OCI-LY7 (cell line): ENCODE measurements around the gene EXTL1. TPM values are rescaled to one million over a fixed set of nuclear protein-coding genes. Genes with fewer than 3 reads are reported as not detected.

Experiments
- BruUV-seq: library from RNA; stranded (reverse); fragments of 400-500 nt; replicated peaks from 2 replicates; lab custom pipeline; 2021; lab: Mats Ljungman, UMichigan
- CTCF ChIA-PET: fragments of 300-600 bp; sonication (Branson Sonifier 250); formaldehyde crosslinking; loops from one replicate; lab custom pipeline; 2022; ENCODE audit warnings: antibody characterized with exemption; ENCODE audit not compliant: unreplicated experiment; lab: Charles Lee
- POLR2A ChIA-PET: fragments of 300-600 bp; sonication (Branson Sonifier 250); formaldehyde crosslinking; loops from one replicate; lab custom pipeline; 2022; ENCODE audit warnings: antibody characterized with exemption; lab: Charles Lee
- DNase-seq: peaks from one replicate; pipeline ENCODE4 v3.0.0-alpha.2; 2015; ENCODE audit warnings: low spot score
- H2AFZ ChIP-seq: fragments of 200-600 bp; sonication (generic), shearing (Covaris generic); 2 replicates; pipeline ENCODE4 v1.6.1; 2014; ENCODE audit warnings: mild to moderate bottlenecking, antibody characterized with exemption, low read length, moderate library complexity
- H3K27ac ChIP-seq: fragments of 200-600 bp; sonication (generic); 2 replicates; pipeline ENCODE4 v1.5.1; 2014; ENCODE audit warnings: mixed run types, low read depth, mild to moderate bottlenecking, moderate library complexity, low read length, inconsistent platforms; ENCODE audit not compliant: poor library complexity, severe bottlenecking
- H3K36me3 ChIP-seq: fragments of 200-600 bp; sonication (generic); 2 replicates; pipeline ENCODE4 v1.6.1; 2014; ENCODE audit warnings: mild to moderate bottlenecking, antibody characterized with exemption, low read length, moderate library complexity, mixed read lengths; ENCODE audit not compliant: insufficient read depth
- H3K4me1 ChIP-seq: fragments of 200-600 bp; sonication (generic); 2 replicates; pipeline ENCODE4 v1.5.1; 2014; ENCODE audit warnings: mild to moderate bottlenecking, low read length; ENCODE audit not compliant: insufficient read depth, poor library complexity, severe bottlenecking
- H3K4me2 ChIP-seq: fragments of 200-600 bp; sonication (generic); 2 replicates; pipeline ENCODE4 v1.6.1; 2014; ENCODE audit warnings: mild to moderate bottlenecking, low read length
- H3K4me3 ChIP-seq: fragments of 200-600 bp; sonication (generic); 2 replicates; pipeline ENCODE4 v1.5.1; 2014; ENCODE audit warnings: mild to moderate bottlenecking, low read depth, low read length; ENCODE audit not compliant: poor library complexity, severe bottlenecking
- H3K79me2 ChIP-seq: fragments of 200-600 bp; sonication (generic); 2 replicates; pipeline ENCODE4 v1.6.1; 2016; ENCODE audit warnings: low read depth, mild to moderate bottlenecking, low read length, moderate library complexity, mixed read lengths; ENCODE audit not compliant: insufficient read depth
- H3K9me2 ChIP-seq: fragments of 200-600 bp; sonication (generic); 2 replicates; pipeline ENCODE4 v1.6.1; 2016; ENCODE audit warnings: mild to moderate bottlenecking, low read length, mixed read lengths; ENCODE audit not compliant: insufficient read depth
- H3K9me3 ChIP-seq: fragments of 200-600 bp; sonication (generic); 2 replicates; pipeline ENCODE4 v1.6.1; 2014; ENCODE audit warnings: mild to moderate bottlenecking, mixed run types, low read length, mixed read lengths
- H4K20me1 ChIP-seq: fragments of 200-600 bp; sonication (generic); 2 replicates; pipeline ENCODE4 v1.6.1; 2014; ENCODE audit warnings: mild to moderate bottlenecking, antibody characterized with exemption, low read length, moderate library complexity, mixed read lengths; ENCODE audit not compliant: insufficient read depth
- CTCF ChIP-seq: fragments of 200-600 bp; sonication (generic); conservative IDR thresholded peaks from 2 replicates; pipeline ENCODE4 v1.5.1; 2014; ENCODE audit warnings: mild to moderate bottlenecking, antibody characterized with exemption, low read length, moderate library complexity, mixed read lengths
- EZH2phosphoT487 ChIP-seq: fragments of 200-600 bp; sonication (generic); IDR thresholded peaks from 2 replicates; pipeline ENCODE4 v1.6.1; 2018; ENCODE audit warnings: low read depth, borderline replicate concordance, mild to moderate bottlenecking, mixed run types, antibody characterized with exemption, low read length, moderate library complexity, mixed read lengths
- intact Hi-C: fragments of 100-400 bp; cut with micrococcal nuclease; formaldehyde crosslinking; loops from one replicate; pipeline ENCODE4 v1.10.0; 2022; ENCODE audit not compliant: unreplicated experiment
- total RNA-seq, 2 experiments: library from RNA; depleted of rRNA in 1 of 2; stranded (reverse); fragments of >200 nt in 1 of 2; shearing (Covaris generic) in 1 of 2; gene quantifications; 2 replicates each; pipeline ENCODE4 v1.2.3, GENCODE V29; 2014 to 2022

The EXTL1 gene
- total RNA-seq, 2 experiments from 2014 or later = 0.67 TPM; not detected in 1

- Histone ChIP-seq H4K20me1 (no peaks in the 10 kb centered on the region), H3K4me1 (peaks cover 20% of the 10 kb centered on the region), H3K36me3 (no peaks in the 10 kb centered on the region), H3K4me2 (no peak overlapping the region), H3K9me2 (no peaks in the 10 kb centered on the region), H3K79me2 (no peaks in the 10 kb centered on the region), H3K9me3 (no peaks in the 10 kb centered on the region), H2AFZ (no peak overlapping the region), H3K4me3 (no peak overlapping the region), H3K27ac (no peak overlapping the region)
- TF ChIP-seq EZH2phosphoT487 (no peak), CTCF (no peak)
- no TSS peak for BruUV-seq
- ChIA-PET CTCF (no interaction called here), POLR2A (interaction anchor here (0.6 kb wide), 1 partner anchor 15 kb away, joined by 4 read pairs; no protein-coding TSS in a partner anchor)
- intact Hi-C loops = no loop called here
- no peak for DNase-seq
These were observed 27.0 kb upstream of the EXTL1 start for GRCh38 chr1:25994402-25995150.

GRCh38 chr1:25996966-25997827, 24.4 kb upstream of the EXTL1 start:
- POLR2A ChIA-PET = interaction anchor here (0.6 to 2.9 kb wide), 17 partner anchors 9 to 441 kb away, joined by 3 to 18 read pairs (median 4); partner anchors contain the start of genes MTFR1L and STMN1

More at GRCh38 chr1:25996966-25997827, 24.4 kb upstream of the EXTL1 start:
- Histone ChIP-seq H3K36me3 (no peaks in the 10 kb centered on the region), H3K79me2 (no peaks in the 10 kb centered on the region), H3K9me3 (no peaks in the 10 kb centered on the region), H3K9me2 (no peaks in the 10 kb centered on the region), H3K4me2 (peak overlapping the region; percentile 88), H3K4me1 (peaks cover 20% of the 10 kb centered on the region), H4K20me1 (no peaks in the 10 kb centered on the region), H2AFZ (peak overlapping the region; percentile 79), H3K4me3 (peak overlapping the region; percentile 76), H3K27ac (peak overlapping the region; percentile 63)
- intact Hi-C loops = no loop called here
- CTCF ChIA-PET = interaction anchor here (0.6 to 2.6 kb wide), 9 partner anchors 82 to 1637 kb away, joined by 3 to 20 read pairs (median 4); no protein-coding TSS in a partner anchor
- DNase-seq = peak; percentile 76
- BruUV-seq = TSS peak; percentile 81
- TF ChIP-seq CTCF (no peak), EZH2phosphoT487 (no peak)
